ENCODE results near the gene RRAS2.
"Not testable (repeated sequence)": the region's sequence is repeated elsewhere in the genome, so short reads cannot be mapped to it uniquely, and the experiment has no call there.

Gene RRAS2

DNA sequence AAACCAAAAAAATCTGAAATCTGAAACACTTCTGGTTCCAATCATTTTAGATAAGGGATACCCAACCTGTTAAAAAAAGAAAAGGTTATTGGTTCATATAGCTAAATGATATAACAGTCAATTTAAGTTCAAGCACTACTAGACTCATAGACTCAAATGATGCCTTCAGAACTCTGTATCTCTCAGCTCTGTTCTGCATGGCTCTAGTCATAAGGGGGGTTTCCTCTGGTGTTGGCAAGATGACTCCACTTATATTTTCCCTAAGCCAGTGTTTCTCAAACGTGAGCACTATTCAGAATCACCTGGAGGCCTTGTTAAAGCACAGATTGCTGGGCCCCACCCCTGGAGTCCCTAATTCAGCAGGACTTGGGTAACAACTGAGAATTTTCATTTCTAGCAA is 11.5 kb upstream of the RRAS2 start:
- DNase-seq: no peak

DNA sequence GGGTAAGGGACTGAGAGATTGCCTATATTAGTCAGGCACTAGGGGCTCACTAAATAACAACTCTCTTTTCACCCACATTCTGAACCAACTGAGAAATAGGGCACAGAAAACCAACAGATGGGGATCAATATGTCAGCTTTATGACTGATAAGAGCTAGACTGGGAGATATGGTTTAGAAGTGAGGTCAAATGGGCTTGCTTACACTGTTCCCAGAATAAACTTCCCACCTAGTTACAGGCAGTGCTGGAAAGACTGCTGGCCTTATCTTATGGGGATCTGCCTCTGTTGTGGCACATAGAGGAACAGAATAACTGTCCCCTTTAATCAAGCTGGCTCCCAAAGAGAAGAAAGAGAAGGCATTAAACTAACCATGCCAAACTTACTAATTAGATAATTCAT is 10.6 kb upstream of the RRAS2 start:
- no peak for DNase-seq

DNA sequence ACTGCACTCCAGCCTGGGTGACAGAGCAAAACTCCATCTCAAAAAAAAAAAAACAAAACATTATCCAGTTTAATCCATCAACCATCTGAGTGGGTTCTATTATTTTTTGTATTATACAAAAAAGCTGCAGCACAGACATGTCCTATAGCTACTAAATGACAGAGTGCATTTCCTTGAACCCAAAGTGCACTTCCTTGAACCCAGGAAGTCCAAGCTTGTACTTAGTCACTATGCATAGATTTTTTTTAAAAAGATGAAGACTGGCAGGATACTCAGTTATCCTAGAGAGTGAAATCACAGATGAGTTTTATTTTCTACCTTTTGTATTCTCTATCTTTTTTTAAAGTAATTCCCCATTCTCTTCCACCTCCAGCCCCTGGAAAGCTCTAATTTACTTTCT is 8.0 kb upstream of the RRAS2 start:
- DNase-seq: no peak

DNA sequence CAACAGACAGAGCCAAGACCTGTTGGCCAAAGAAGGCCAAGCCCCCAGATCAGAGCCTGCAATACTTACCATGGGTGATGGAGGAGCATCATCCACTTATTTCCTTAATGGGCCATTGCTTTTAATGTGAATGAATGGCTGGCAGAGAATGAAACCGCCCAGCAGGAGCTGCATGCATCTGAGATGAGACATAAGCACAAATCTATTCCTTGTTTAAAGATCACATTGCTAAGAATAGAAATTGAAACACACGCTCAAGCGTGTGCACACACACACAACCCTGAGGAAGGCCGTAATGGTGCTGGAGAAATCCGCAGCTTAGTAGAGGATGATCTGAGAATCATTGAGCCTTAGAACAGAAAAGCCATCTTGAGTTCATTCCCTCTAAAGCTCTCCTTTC is 5.3 kb upstream of the RRAS2 start:
- DNase-seq: no peak

DNA sequence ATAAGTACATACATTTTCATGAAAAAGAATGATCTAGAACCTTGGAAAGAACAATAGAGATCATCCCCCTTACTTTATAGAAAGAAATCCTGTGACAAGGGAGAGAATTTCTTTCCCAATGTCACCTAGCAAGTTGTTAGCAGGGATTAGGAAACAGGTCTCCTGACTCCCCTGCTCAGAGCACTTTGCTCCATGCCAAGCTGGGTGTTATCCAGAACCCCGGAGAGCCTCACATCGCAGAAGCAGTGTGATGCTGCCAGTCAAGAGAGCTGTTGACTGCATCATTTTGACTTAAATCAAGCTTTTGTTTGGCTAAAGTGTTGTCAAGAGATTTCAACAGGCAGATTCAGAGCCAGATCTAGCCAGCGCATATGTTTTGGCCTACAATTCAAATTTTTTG is 3.6 kb upstream of the RRAS2 start:
- no peak for DNase-seq

DNA sequence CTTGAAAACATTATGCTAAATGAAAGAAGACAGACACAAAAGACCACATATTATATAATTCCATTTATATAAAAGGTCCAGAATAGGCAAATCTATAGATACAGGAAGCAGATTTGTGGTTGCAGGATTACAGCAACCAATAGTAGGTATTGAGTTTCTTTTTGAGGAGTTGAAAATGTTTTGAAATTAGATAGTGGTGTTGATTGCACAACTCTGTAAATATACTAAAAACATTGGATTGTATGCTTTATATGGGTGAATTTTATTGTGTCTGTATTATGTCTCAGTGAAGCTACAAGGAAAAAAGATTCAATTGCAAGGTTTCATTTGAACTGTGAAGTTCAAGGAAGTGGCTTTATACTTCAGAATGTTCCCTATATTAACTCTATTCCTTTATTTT is 3.0 kb upstream of the RRAS2 start:
- DNase-seq: no peak

DNA sequence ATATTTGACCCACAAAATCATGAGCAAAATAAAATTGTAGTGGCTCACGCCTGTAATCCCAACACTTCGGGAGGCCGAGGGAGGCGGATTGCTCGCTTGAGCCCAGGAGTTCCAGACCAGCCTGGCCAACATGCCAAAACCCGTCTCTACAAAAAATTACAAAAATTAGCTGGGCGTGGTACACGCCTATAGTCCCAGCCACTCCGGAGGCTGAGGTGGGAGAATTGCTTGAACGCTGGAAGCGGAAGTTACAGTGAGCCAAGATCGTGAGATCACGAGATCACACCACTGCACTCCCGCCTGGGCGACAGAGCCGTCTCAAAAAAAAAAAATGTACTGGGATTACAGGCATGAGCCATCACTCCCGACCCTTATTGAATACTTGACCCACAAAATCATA is 2.0 kb upstream of the RRAS2 start:
- DNase-seq: no peak

DNA sequence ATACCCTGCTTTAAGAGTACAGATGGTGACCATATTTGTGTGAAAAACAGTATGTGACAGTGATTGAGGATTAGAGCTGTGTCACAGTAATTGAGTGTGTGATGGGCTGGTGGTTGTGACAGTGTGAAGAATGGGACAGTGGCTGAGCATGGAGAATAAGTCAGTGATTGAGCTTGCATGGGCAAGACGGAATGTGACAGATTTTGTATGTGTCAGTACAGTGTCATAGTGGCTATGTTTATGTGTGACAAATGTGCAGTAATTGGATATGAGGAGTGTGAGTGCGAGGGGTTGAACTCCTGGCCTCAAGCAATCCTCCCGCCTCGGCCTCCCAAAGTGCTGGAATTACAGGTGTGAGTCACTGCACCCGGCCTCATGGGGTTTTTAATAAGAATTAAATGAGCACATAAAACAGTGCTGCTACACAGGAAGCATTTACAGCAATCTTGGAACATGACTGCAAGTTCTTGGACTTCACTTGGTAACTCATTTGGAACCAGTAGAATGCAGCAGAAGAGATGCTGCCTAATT is 583 bp upstream of the RRAS2 start:
- DNase-seq: no peak

DNA sequence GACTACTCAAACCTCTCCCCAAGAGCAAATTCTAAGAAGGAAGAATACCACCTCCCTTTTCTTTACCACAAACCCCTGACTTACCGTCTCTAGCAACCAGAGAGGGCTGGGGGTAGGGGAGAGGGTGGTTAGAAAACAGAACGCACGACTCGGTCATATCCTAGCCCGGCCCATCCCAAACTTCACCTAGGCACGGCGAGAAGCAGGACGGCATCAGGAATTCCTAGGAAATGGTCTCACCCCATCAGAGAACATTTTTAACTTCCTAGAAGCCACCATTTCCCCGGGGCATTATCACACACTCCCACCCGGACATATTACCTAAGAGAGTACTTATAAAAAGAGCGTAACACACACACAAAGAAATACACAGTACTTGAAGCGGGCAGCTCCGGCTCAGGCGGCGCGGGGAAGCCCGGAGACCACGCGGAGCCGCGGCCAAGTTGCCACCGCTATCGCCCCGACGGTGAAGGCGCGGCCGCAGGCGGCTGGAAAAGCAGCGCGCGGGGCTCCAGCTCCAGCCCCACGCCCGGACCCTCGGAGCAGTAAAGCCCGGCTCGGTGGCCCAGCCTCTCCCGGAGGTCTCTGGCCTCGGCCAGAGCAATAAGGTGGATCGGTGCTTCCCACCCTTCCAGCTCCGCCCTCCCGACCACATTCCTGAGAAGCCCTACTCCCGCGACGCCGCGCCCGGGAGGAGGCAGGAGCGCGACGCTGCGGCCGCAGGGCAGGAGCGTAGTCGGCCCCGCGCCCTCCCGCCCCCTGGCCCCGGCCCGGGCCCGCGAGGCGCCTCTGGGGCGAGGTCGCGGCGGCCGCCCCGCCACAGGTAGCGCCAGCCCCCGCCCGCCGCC is 878 bp downstream of the RRAS2 start:
- no peak for DNase-seq

DNA sequence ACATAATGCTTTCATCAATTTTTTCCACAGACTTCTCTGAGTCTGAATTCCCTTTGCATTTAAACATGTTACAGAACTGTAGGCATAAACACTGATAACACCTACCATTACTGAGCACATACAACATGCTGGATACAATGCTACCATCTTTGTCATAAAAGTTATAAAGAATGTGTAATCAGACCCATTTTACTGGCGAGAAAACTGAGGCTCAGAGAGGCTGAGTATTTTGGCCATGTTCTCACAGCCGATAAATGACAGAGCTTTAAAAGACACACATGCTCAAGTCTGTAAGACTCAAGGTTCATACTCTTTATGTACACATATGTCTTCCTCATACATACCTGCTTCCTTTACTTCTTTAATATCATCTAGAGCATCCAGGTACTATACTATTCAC is 2.6 kb downstream of the RRAS2 start:
- DNase-seq: no peak

DNA sequence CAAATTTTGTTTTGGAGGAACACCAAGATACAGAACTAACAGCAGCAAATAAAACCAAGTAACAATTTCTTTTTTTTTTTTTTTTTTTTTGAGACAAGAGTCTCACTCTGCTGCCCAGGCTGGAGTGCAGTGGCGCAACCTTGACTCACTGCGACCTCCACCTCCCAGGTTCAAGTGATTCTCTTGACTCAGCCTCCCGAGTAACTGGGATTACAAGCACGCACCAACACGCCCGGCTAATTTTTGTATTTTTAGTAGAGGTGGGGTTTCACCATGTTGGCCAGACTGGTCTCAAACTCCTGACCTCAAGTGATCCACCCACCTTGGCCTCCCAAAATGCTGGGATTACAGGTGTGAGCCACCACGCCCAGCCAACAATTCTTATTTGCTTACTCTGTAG is 4.4 kb downstream of the RRAS2 start:
- not testable (repeated sequence) for DNase-seq

DNA sequence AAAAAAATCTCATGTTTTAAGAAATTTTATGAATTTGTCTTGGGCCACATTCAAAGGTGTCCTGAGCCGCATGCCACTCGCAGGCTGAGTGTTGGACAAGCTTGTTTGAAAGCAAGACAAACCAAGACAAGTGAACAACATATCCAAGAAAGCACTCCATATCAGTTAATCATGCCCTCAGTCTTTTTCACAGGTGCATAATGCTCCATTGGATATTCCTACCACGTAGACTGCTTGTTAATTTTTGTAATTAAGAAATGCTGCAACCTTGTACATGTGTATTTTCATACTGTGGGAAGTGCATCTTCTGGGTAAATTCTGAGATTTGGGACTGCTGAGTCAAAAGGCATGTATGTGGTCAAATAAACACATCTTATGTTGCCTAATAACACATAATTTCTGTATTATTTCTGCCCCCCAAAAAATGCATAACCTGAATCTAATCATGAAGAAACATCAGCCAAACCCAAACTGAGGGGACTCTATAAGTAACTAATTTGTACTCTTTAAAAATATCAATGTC is 8.2 kb downstream of the RRAS2 start:
- no peak for DNase-seq

DNA sequence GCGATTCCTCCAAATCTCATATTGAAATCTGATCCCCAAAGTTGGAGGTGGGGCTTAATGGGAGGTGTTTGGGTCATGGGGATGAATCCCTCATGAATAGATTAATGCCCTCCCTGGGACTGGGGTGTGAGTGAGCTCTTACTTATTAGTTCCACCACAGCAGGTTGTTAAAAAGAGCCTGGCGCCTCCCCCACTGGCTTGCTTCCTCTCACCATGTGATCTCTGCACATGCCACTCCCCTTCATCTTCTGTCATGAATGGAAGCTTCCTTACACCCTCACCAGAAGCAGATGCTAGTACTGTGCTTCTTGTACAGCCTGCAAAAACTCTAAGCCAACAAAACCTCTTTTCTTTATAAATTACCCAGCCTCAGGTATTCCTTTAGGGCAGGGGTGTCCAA is 8.8 kb downstream of the RRAS2 start:
- no peak for DNase-seq

DNA sequence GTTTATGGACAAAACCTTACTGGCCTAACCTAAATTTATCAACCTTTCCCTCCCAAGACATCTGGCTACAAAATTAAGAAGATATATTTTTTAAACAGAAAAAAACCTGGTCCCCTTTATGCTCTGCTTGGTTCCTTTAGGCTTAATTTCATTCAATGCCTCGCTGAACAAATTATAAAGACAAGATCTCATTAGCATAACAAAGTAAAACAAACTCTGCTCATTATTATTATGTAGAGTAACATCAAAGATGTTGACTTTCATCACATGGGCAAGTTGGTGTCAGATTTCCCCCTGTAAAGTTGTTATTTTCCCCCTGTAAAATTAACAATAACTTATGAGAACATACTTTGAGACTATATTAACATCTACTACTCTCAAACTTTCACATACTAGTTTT is 11.0 kb downstream of the RRAS2 start:
- no peak for DNase-seq

DNA sequence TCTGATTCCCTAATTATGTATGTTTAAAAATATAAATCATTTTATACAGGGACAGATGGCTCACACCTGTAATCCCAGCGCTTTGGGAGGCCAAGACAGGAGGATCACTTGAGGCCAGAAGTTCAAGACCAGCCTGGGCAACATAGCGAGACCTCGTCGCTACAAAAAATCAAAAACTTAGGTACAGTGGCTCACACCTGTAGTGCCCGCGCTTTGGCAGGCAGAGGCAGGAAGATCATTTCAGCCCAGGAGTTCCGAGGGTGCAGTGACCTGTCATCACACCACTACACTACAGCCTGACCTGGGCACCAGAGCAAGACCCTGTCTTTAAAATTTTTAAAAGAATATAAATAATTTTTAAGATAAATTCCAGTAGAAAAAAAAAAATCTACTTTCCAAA is 11.5 kb downstream of the RRAS2 start:
- no peak for DNase-seq

DNA sequence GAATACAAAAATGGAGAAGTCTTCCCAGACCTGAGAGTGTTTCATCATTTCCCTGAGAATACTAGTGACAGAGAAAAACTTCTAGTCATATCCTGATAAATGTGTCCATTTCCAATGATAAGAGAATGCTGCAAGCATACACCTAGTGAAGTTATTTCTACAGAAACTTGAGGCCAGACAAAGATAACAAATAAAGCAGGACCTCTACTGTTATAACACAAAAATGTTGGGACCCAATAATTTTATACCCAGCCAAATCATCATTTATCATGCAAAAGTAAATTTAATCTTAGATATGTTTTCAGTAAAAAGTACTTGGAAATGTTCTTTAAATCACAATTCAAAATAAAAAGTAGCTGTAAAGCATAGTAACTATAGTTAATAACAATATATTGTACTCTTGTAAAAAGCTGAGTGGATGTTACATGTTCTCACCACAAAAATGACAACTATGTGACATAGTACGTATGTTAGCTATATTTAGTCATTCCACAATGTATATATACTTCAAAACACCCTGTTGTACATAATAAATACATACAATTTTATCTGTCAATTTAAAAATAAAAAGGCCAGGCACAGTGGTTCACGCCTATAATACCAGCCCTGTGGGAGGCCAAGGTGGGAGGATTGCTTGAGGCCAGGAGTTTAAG is 12.6 kb downstream of the RRAS2 start:
- DNase-seq: no peak

DNA sequence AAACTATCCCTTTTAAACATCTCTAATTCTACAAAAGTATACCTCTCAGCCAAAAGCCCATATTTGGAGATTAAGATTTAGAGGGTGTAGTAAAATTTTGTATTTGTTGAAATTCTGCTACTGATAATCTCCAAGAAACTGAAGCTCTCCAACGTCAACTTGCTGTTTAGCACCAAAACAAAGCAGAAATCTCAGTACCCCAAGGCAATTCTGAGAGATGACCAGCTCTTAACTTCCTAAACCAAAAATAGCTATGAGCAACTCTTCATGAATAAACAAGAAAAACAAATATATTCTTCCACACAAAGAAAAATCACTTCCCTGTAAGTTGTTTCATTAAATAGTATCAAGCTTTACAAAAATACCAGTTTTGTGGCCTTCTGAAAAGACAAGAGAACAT is 13.3 kb downstream of the RRAS2 start:
- no peak for DNase-seq

DNA sequence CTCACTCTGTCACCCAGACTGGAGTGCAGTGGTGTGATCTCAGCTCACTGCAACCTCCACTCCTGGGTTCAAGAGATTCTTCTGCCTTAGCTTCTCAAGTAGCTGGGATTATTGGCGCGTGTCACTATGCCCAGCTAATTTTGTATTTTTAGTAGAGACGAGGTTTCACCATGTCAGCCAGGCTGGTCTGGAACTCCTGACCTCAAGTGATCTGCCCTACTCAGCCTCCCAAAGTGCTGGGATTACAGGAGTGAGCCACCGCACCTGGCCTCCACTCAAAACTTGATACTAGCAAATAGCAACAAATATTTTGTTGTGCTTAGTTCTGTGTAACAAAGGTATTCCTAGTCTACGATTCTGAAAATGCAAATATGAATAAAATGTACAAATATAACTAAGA is 14.0 kb downstream of the RRAS2 start:
- not testable (repeated sequence) for DNase-seq

DNA sequence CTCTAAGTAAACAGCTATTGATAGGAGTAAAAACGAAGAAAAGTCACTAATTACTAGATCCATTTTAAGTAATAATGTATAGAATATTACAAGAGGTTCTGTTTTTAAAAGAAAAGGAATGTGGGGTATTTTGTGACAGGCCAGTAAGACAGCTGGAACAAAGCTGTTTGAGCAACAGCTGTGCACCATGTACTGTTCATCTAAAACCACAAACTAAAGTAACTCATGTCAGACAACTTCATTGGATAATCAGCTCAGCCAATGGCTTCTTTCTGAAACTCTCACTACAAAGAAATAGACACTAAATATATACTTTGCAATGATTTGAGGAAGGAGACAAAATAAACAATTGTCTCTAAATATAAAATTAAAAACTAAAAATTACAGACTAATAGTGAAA is 16.1 kb downstream of the RRAS2 start:
- DNase-seq: no peak

DNA sequence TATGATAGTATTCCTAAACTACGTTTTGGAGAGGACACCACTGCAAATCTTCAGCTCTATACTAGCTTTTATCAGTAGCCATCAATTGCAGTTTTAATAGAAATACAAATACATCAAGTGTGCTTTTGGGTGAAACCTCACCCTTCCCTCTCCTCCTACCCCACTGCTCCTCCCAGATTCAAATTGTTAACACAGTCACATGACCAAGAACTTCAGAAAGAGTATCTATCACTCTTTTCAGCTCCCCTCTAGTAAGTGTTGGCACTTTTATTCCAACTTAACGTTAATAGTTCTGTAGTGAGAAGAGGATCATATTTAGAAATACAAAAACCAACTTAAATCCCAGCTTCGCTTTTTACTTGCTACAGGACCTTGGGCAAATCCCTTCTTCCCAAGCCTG is 17.0 kb downstream of the RRAS2 start:
- no peak for DNase-seq

DNA sequence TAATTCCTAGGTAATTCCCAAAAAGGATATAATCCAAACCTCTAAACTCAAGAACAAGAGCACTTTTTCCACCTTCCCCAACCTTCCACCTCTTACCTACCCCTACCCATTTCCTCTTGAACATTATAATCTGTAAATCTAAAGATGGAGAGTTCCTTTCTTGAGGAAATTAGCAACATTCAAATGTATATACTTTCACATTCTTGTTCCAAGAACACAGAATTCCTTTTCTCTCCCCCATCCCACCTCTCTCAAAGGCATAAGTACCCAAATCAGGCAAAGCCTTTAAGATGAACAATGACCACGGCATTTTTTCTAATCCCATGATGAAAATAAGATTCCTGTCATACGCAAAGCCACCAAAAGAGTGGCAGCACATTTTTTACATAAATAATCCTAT is 18.3 kb downstream of the RRAS2 start:
- no peak for DNase-seq

DNA sequence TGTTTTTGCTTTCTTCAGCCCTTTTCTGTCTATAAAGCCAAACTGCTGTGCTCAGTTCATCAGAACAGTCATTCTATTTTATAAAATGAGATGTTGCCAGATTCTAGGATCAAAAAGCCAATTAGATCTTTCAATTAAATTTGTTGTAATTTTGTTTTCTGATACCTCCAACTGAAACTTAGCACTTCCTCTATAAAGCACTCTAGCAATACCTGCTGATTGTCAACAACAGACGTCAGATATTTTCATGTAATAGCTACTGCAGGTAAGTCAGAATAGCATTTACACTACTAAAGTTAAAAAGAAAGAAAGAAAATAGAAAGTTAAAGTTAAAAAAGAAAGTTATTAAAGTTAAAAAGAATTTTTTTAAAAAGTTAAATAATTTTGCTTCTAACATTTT is 19.6 kb downstream of the RRAS2 start:
- no peak for DNase-seq

DNA sequence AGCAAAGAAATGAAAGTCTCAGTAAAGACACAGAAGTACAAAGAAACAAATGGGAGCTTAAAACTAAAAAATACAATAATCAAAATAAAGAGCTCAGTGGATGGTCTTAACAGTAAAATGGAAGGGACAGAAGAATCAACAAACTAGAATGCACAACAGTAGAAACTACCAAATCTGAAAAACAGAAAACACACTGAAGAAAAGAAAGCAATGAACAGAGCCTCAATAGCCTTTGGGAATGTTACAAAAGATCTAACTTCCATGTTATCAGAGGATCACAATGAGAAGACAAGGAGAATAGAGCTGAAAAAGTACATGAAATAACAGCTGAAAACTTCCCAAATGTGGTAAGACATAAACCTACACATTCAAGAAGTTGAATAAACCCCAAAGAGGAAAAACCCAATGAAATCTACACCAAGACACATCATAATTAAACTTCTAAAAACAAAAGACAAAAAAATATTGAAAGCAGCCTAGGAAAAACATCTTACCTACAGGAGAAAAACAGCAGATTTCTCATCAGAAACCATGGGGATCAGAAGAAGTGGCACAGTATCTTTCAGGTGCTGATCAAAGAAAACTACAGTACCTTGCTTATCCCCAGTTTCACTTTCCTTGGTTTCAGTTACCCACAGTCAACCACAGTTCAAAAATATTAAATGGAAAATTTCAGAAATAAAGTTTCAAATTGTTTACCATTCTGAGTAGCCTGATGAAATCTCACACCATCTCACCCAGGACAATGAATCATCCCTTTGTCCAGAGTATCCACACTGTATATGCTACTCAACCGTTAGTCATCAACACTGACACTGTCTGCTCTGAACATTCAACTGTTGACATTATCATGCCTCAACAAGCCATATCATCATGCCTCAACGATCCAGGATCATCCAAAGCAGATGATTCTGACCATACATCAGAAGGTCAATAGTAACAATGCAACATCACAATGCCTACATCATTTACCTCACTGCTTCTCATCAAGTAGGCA is 22.2 kb downstream of the RRAS2 start:
- DNase-seq: no peak
